Measurements from ENCODE around the gene PAFAH1B1. TPM values are rescaled to one million over a fixed set of nuclear protein-coding genes. Genes with fewer than 3 reads are reported as not detected.
A peak's percentile ranks its signal among the peaks of the same experiment; 100 is the strongest.

Gene PAFAH1B1
- polyA plus RNA-seq, 1 donor (not counting 4 experiments of a cell fraction or from before 2014, with no cell fraction given) = 119 TPM

DNA sequence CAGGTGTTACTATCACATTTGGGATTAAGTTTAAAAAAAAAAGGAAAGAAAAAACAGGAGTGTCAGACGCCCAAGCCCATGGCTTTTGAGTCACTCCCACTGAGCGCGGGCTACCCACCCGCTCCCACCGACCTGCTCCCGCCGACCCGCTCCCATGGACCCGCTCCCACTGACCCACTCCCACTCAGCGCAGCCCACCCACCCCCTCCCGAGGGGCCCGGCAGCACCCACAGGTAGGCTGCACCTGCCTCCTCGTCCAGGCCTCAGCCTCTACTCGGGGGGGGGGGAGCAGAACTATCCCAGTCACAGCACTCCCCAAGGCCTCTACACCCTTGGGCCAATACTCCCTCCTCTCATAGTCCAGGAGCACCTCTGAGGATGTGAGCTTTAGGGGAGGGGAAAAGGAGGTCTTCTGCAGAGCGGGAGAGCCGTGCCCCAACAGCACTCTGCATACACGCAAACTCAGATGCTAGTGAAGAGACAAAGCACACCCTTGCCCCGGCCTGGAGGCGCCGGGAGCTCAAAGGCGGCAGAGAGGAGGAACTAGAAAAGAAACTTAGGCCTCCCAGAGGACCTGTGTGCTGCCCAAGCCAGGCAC is 115.2 kb downstream of the PAFAH1B1 start:
- H3K79me2 ChIP-seq (ENCODE audit: control insufficient read depth, insufficient read depth, low read length) = peaks cover 85% of the 10 kb centered on the region
- no peaks in the 10 kb centered on the region for H3K27me3 ChIP-seq (ENCODE audit: control insufficient read depth, extremely low read depth, insufficient read depth, low read length)
- dilution Hi-C loops (cut with MboI; ENCODE audit: extremely low pct_ligation_motif_present, low sequenced_read_pairs) = no loop called here
- peak overlapping the region; percentile 83 for H3K4me2 ChIP-seq (ENCODE audit: control insufficient read depth, extremely low read depth, insufficient read depth, low read depth, low read length)
- no peaks in the 10 kb centered on the region for H3K9me3 ChIP-seq (ENCODE audit: control insufficient read depth, low read depth, low read length)
- TF ChIP-seq, protein P1, sequence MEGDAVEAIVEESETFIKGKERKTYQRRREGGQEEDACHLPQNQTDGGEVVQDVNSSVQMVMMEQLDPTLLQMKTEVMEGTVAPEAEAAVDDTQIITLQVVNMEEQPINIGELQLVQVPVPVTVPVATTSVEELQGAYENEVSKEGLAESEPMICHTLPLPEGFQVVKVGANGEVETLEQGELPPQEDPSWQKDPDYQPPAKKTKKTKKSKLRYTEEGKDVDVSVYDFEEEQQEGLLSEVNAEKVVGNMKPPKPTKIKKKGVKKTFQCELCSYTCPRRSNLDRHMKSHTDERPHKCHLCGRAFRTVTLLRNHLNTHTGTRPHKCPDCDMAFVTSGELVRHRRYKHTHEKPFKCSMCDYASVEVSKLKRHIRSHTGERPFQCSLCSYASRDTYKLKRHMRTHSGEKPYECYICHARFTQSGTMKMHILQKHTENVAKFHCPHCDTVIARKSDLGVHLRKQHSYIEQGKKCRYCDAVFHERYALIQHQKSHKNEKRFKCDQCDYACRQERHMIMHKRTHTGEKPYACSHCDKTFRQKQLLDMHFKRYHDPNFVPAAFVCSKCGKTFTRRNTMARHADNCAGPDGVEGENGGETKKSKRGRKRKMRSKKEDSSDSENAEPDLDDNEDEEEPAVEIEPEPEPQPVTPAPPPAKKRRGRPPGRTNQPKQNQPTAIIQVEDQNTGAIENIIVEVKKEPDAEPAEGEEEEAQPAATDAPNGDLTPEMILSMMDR (optimal IDR thresholded peaks at IDR 0.05 in 1 of 3, IDR thresholded peaks at IDR 0.05 in 1 of 3, conservative IDR thresholded peaks at IDR 0.05 in 1 of 3; ENCODE audit: extremely low read depth in 1 of 3, insufficient read depth in 2 of 3, low read length in 3 of 3) = no peak
- TF ChIP-seq EZH2 (IDR thresholded peaks at IDR 0.05; ENCODE audit: low read length) = no peak
- FAIRE-seq (peak; percentile 95), DNase-seq (ENCODE audit: low read depth, low spot score) (no peak)
- H3K9me1 ChIP-seq (ENCODE audit: control insufficient read depth, extremely low read depth, insufficient read depth, low read length) = peaks cover 2% of the 10 kb centered on the region
- peak overlapping the region; percentile 78 for H3K9ac ChIP-seq (ENCODE audit: control insufficient read depth, extremely low read depth, insufficient read depth, low read length)
- peak overlapping the region; percentile 52 to 79 (median 59) for H3K4me3 ChIP-seq (ENCODE audit: control insufficient read depth in 2 of 3, extremely low read depth in 1 of 3, insufficient read depth in 2 of 3, low read depth in 1 of 3, low read length in 3 of 3)
- H4K20me1 ChIP-seq (ENCODE audit: control insufficient read depth, extremely low read depth, insufficient read depth, low read length) = peaks cover 50% of the 10 kb centered on the region
- H3K27ac ChIP-seq (ENCODE audit: control insufficient read depth, insufficient read depth, low read length) = peak overlapping the region; percentile 76
- H3K4me1 ChIP-seq (ENCODE audit: control insufficient read depth, extremely low read depth, insufficient read depth, low read length) = peaks cover 44% of the 10 kb centered on the region
- H2AFZ ChIP-seq (ENCODE audit: control insufficient read depth, low read length) = no peak overlapping the region
- peaks cover 8% of the 10 kb centered on the region in 2 experiments for H3K36me3 ChIP-seq (ENCODE audit: control insufficient read depth in 2 of 2, extremely low read depth in 1 of 2, insufficient read depth in 2 of 2, low read length in 2 of 2)

DNA sequence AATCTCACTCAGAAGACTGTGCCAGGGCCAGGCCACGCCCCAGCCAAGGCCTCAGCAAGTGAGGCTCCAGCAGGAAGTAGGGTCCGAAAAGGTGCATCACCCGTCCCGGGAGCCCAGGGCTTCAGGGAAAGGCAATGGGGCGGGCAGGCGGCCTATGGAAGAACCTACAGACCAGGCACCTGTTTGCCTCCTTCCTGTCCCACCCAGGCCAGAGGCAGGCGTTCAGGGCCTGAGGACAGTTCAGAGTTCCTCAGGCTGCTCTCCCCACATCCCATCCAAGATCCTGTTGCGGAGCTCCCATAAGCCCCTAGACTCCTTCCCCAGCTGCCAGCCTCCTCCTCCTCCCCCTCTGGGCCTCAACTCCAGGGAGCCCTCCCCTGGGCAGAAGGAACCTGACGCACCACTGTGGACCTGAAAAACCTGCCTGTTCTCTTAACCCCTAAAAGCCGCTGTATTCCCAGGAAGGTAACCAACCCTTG is 115.8 kb downstream of the PAFAH1B1 start:
- Histone ChIP-seq H3K27ac (ENCODE audit: control insufficient read depth, insufficient read depth, low read length) (peak overlapping the region; percentile 76), H3K4me1 (ENCODE audit: control insufficient read depth, extremely low read depth, insufficient read depth, low read length) (peaks cover 44% of the 10 kb centered on the region), H3K79me2 (ENCODE audit: control insufficient read depth, insufficient read depth, low read length) (peaks cover 79% of the 10 kb centered on the region), H3K27me3 (ENCODE audit: control insufficient read depth, extremely low read depth, insufficient read depth, low read length) (no peaks in the 10 kb centered on the region), H3K9me3 (ENCODE audit: control insufficient read depth, low read depth, low read length) (no peaks in the 10 kb centered on the region), H2AFZ (ENCODE audit: control insufficient read depth, low read length) (no peak overlapping the region), H4K20me1 (ENCODE audit: control insufficient read depth, extremely low read depth, insufficient read depth, low read length) (peaks cover 46% of the 10 kb centered on the region), H3K9me1 (ENCODE audit: control insufficient read depth, extremely low read depth, insufficient read depth, low read length) (peaks cover 2% of the 10 kb centered on the region), H3K9ac (ENCODE audit: control insufficient read depth, extremely low read depth, insufficient read depth, low read length) (peak overlapping the region; percentile 78), H3K36me3 (ENCODE audit: control insufficient read depth in 2 of 2, extremely low read depth in 1 of 2, insufficient read depth in 2 of 2, low read length in 2 of 2) (peaks cover 4 to 8% of the 10 kb centered on the region in 2 experiments), H3K4me2 (ENCODE audit: control insufficient read depth, extremely low read depth, insufficient read depth, low read depth, low read length) (peak overlapping the region; percentile 83), H3K4me3 (ENCODE audit: control insufficient read depth in 2 of 3, extremely low read depth in 1 of 3, insufficient read depth in 2 of 3, low read depth in 1 of 3, low read length in 3 of 3) (peak overlapping the region; percentile 52 to 79 (median 59))
- DNase-seq (ENCODE audit: low read depth, low spot score) (peak; percentile 46), FAIRE-seq (no peak)
- dilution Hi-C loops (cut with MboI; ENCODE audit: extremely low pct_ligation_motif_present, low sequenced_read_pairs) = no loop called here
- TF ChIP-seq EZH2 (IDR thresholded peaks at IDR 0.05; ENCODE audit: low read length) = no peak
- TF ChIP-seq, protein P1 (optimal IDR thresholded peaks at IDR 0.05 in 1 of 3, IDR thresholded peaks at IDR 0.05 in 1 of 3, conservative IDR thresholded peaks at IDR 0.05 in 1 of 3; ENCODE audit: extremely low read depth in 1 of 3, insufficient read depth in 2 of 3, low read length in 3 of 3) = no peak
